Stimulated activated CD4-positive, alpha-beta T cell treated with anti-CD3 and anti-CD28 coated beads, Interleukin-15, amount 100 ng/mL, for 1 hour (primary cell): ENCODE measurements around the gene C4orf50.

Experiments used
- DNase-seq, 2 donors: peaks; one replicate each; pipeline ENCODE4 v3.0.0-alpha.2; 2020; ENCODE audit warnings: low read depth in 1 of 2, low spot score in 1 of 2

C4orf50 gene

GRCh38 chr4:6018331-6018730 is at the start of gene C4orf50:
Gene C4orf50 (minus strand): TSS chr4:6018431.
- DNase-seq = no peak

- DNase-seq = no peak
Measured at GRCh38 chr4:6065934-6066590, 47.8 kb upstream of the C4orf50 start.

GRCh38 chr4:6065166-6065565 is 46.9 kb upstream of the C4orf50 start:
- DNase-seq = no peak

GRCh38 chr4:6064383-6064782 is 46.2 kb upstream of the C4orf50 start:
- DNase-seq = no peak

- DNase-seq = no peak
Measured at GRCh38 chr4:6063684-6064083, 45.5 kb upstream of the C4orf50 start.

GRCh38 chr4:6062133-6062532 is 43.9 kb upstream of the C4orf50 start:
- DNase-seq = no peak

- DNase-seq = no peak
Measured at GRCh38 chr4:6059375-6059805, 41.2 kb upstream of the C4orf50 start.

- DNase-seq = no peak
Measured at GRCh38 chr4:6058531-6059374, 40.5 kb upstream of the C4orf50 start.

- DNase-seq = no peak
Measured at GRCh38 chr4:6056976-6057766, 38.9 kb upstream of the C4orf50 start.

- no peak for DNase-seq
Measured at GRCh38 chr4:6055436-6055835, 37.2 kb upstream of the C4orf50 start.

GRCh38 chr4:6055030-6055429 is 36.8 kb upstream of the C4orf50 start:
- DNase-seq = no peak

GRCh38 chr4:6054162-6054922 is 36.1 kb upstream of the C4orf50 start:
- DNase-seq = no peak

GRCh38 chr4:6052679-6053078 is 34.4 kb upstream of the C4orf50 start:
- no peak for DNase-seq

GRCh38 chr4:6050551-6050950 is 32.3 kb upstream of the C4orf50 start:
- DNase-seq = no peak

GRCh38 chr4:6049985-6050384 is 31.8 kb upstream of the C4orf50 start:
- no peak for DNase-seq

- DNase-seq = no peak
Measured at GRCh38 chr4:6049278-6049677, 31.0 kb upstream of the C4orf50 start.

- DNase-seq = no peak
Measured at GRCh38 chr4:6048537-6048936, 30.3 kb upstream of the C4orf50 start.

- no peak for DNase-seq
Measured at GRCh38 chr4:6047130-6047673, 29.0 kb upstream of the C4orf50 start.

- no peak for DNase-seq
Measured at GRCh38 chr4:6046526-6047129, 28.4 kb upstream of the C4orf50 start.

- no peak for DNase-seq
Measured at GRCh38 chr4:6044805-6045204, 26.6 kb upstream of the C4orf50 start.
